Hepatocyte (in vitro differentiated cells): Measurements from ENCODE around the gene ETV6. TPM values are rescaled to one million over a fixed set of nuclear protein-coding genes. Genes with fewer than 3 reads are reported as not detected.
"Not testable (repeated sequence)": the region's sequence is repeated elsewhere in the genome, so short reads cannot be mapped to it uniquely, and the experiment has no call there.

ENCODE experiments used
- DNase-seq: peaks from one replicate; pipeline ENCODE4 v3.0.0-alpha.2; 2016; ENCODE audit warnings: low spot score
- H2AFZ ChIP-seq: fragments of 200-600 bp; sonication (generic); 2 replicates; pipeline ENCODE4 v1.6.0; 2016; ENCODE audit warnings: antibody characterized with exemption, mild to moderate bottlenecking
- H3K27ac ChIP-seq: fragments of 200-600 bp; sonication (generic); 2 replicates; pipeline ENCODE4 v1.5.1; 2016; ENCODE audit warnings: mild to moderate bottlenecking
- H3K27me3 ChIP-seq: fragments of 200-600 bp; sonication (generic); 2 replicates; pipeline ENCODE4 v1.6.1; 2016
- H3K36me3 ChIP-seq: fragments of 200-600 bp; sonication (generic); replicated peaks from 2 replicates; pipeline ENCODE4 v1.5.1; 2016; ENCODE audit warnings: low read depth; ENCODE audit not compliant: insufficient read depth
- H3K4me1 ChIP-seq: fragments of 200-600 bp; sonication (generic); 2 replicates; pipeline ENCODE4 v1.5.1; 2016; ENCODE audit warnings: mild to moderate bottlenecking, moderate library complexity; ENCODE audit not compliant: insufficient read depth
- H3K4me2 ChIP-seq: fragments of 200-600 bp; sonication (generic); 2 replicates; pipeline ENCODE4 v1.6.0; 2016
- H3K4me3 ChIP-seq: fragments of 200-600 bp; sonication (generic); 2 replicates; pipeline ENCODE4 v1.5.1; 2016; ENCODE audit warnings: mild to moderate bottlenecking
- H3K79me2 ChIP-seq: fragments of 200-600 bp; sonication (generic); 2 replicates; pipeline ENCODE4 v1.6.0; 2017; ENCODE audit warnings: mild to moderate bottlenecking
- H3K9me2 ChIP-seq: fragments of 200-600 bp; sonication (generic); replicated peaks from 2 replicates; pipeline ENCODE4 v1.6.0; 2017; ENCODE audit warnings: mild to moderate bottlenecking; ENCODE audit not compliant: insufficient read depth
- H3K9me3 ChIP-seq: fragments of 200-600 bp; sonication (generic); 2 replicates; pipeline ENCODE4 v1.5.1; 2016; ENCODE audit warnings: low read depth, mild to moderate bottlenecking
- H4K20me1 ChIP-seq: fragments of 200-600 bp; sonication (generic); 2 replicates; pipeline ENCODE4 v1.6.0; 2016; ENCODE audit warnings: mild to moderate bottlenecking; ENCODE audit not compliant: insufficient read depth, poor library complexity, severe bottlenecking
- EZH2 ChIP-seq: fragments of 200-600 bp; sonication (generic); IDR thresholded peaks from 2 replicates; pipeline ENCODE4 v1.6.1; 2016; ENCODE audit warnings: antibody characterized with exemption, mild to moderate bottlenecking, borderline replicate concordance
- EZH2phosphoT487 ChIP-seq: fragments of 200-600 bp; sonication (generic); IDR thresholded peaks from one replicate; pipeline ENCODE4 v1.6.1; 2018; ENCODE audit warnings: antibody characterized with exemption, mild to moderate bottlenecking, low read depth, moderate library complexity; ENCODE audit not compliant: unreplicated experiment, severe bottlenecking
- WGBS: methylation state at CpG from one replicate; pipeline ENCODE4 v1.1.6; 2016; ENCODE audit warnings: low lambda C conversion rate; ENCODE audit errors: missing lambda C conversion rate; 5-methylcytosine and 5-hydroxymethylcytosine counted together
- polyA plus RNA-seq: library from polyadenylated mRNA; unstranded; fragments of >200 nt; fragmentation: Nextera tagmentation; extraction: Ambion mirVana; gene quantifications from 2 replicates; pipeline ENCODE4 v1.2.1, GENCODE V29; 2016
- total RNA-seq: library from RNA; depleted of rRNA; stranded (reverse); fragments of >200 nt; gene quantifications from 2 replicates; pipeline ENCODE4 v1.2.3, GENCODE V29; 2014
- TF ChIP-seq, protein P1 (sequence below): fragments of 200-600 bp; sonication (generic); IDR thresholded peaks from 2 replicates; pipeline ENCODE4 v1.5.1; 2016; ENCODE audit warnings: antibody characterized with exemption, mild to moderate bottlenecking; ENCODE audit not compliant: poor library complexity

ETV6 gene
- total and polyA plus RNA-seq, 2 experiments from 2014 or later, result 8.0 to 9.7 TPM

DNA sequence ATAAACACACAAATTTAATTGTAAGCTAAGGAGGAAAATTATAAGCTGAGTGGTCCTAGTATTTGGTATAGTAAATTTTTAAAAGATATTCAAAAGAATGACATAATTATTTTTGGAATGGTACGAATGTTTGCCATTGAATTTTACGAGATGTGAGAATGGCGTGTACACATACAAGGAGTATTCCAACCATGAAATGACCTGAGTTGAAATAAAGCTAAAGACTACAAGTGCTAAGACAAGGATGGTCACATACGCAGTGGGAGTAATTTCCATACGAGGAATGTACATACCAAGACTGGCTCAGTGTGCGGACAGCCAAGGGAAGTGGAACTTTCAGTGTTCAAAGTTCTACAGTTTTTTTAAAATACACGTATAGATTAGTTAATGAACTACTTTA, 21.1 kb upstream of the ETV6 start:
- WGBS, result 83% methylated on average over 7 of the region's 7 CpGs
- Histone ChIP-seq H3K9me2 (no peaks in the 10 kb centered on the region), H3K4me2 (no peak overlapping the region), H3K36me3 (no peaks in the 10 kb centered on the region), H3K4me3 (no peak overlapping the region), H3K27me3 (no peaks in the 10 kb centered on the region), H3K27ac (no peak overlapping the region), H4K20me1 (no peaks in the 10 kb centered on the region), H3K4me1 (peaks cover 2% of the 10 kb centered on the region), H3K9me3 (no peaks in the 10 kb centered on the region), H3K79me2 (no peaks in the 10 kb centered on the region), H2AFZ (no peak overlapping the region)
- no peak for DNase-seq
- TF ChIP-seq, protein P1, sequence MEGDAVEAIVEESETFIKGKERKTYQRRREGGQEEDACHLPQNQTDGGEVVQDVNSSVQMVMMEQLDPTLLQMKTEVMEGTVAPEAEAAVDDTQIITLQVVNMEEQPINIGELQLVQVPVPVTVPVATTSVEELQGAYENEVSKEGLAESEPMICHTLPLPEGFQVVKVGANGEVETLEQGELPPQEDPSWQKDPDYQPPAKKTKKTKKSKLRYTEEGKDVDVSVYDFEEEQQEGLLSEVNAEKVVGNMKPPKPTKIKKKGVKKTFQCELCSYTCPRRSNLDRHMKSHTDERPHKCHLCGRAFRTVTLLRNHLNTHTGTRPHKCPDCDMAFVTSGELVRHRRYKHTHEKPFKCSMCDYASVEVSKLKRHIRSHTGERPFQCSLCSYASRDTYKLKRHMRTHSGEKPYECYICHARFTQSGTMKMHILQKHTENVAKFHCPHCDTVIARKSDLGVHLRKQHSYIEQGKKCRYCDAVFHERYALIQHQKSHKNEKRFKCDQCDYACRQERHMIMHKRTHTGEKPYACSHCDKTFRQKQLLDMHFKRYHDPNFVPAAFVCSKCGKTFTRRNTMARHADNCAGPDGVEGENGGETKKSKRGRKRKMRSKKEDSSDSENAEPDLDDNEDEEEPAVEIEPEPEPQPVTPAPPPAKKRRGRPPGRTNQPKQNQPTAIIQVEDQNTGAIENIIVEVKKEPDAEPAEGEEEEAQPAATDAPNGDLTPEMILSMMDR, result no peak
- no peak for TF ChIP-seq EZH2

DNA sequence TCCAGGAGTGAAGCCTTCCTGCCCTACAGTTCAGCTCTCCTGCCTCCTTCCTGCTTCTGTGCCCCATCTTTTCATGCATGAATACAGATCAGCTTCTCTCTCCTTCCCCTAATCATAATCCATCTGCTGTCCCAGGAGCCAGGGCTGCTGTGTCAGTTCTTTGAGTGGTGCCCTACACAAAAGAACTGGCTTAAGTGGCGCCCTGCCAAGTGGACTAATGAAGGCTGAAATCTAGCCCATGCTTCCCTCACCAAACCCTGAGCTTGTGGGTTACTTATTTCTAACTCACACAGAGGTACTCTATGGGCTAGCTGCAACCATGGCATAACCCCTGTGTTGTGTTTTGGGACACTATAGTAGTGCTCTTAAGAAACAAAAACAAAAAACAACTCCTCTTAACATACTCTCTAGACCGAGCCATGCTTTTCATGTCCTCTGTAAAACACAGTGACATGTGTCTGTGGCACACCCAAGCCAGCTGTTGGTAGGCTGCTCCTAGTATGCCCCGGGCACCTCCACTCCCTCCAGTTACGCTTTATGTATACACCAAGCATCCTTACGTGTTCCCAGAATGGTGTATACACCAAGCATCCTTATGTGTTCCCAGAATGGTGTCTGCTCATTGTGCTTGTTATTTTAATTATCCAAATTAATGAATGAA, 19.3 kb upstream of the ETV6 start:
- H3K4me3 ChIP-seq, result no peak overlapping the region
- TF ChIP-seq EZH2phosphoT487 (no peak), EZH2 (no peak)
- TF ChIP-seq, protein P1, result no peak
- no peak for DNase-seq
- no peaks in the 10 kb centered on the region for H3K36me3 ChIP-seq
- H2AFZ ChIP-seq, result no peak overlapping the region
- no peaks in the 10 kb centered on the region for H3K27me3 ChIP-seq
- H3K27ac ChIP-seq, result no peak overlapping the region
- H3K9me3 ChIP-seq, result no peaks in the 10 kb centered on the region
- H3K9me2 ChIP-seq, result no peaks in the 10 kb centered on the region
- 88% methylated on average over 5 of the region's 5 CpGs for WGBS
- H3K4me2 ChIP-seq, result no peak overlapping the region
- no peaks in the 10 kb centered on the region for H4K20me1 ChIP-seq
- H3K4me1 ChIP-seq, result no peaks in the 10 kb centered on the region
- H3K79me2 ChIP-seq, result no peaks in the 10 kb centered on the region

DNA sequence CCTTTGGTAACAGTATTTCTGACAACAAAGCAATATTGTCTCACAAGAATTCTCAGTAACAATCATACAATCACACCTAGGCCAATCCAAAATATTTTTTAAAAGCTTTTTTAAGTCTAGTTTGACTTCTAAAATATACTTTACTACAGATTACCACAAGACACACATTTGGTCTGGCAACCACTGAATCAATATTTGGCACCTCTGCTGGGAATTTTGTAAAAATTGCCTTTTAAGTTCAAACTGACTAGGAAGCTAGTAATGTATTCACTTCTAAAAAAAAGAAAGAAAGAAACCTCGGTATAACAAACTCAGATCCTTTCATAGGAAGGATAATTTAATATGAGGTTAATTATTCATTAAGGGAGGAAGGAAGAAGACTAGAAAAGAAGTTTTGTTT, 18.2 kb upstream of the ETV6 start:
- H2AFZ ChIP-seq, result no peak overlapping the region
- no peaks in the 10 kb centered on the region for H3K79me2 ChIP-seq
- no peaks in the 10 kb centered on the region for H3K9me2 ChIP-seq
- H3K4me1 ChIP-seq, result no peaks in the 10 kb centered on the region
- H3K4me3 ChIP-seq, result no peak overlapping the region
- no peaks in the 10 kb centered on the region for H3K36me3 ChIP-seq
- TF ChIP-seq EZH2phosphoT487 (no peak), EZH2 (no peak)
- TF ChIP-seq, protein P1, result no peak
- WGBS, result 76% methylated on average over 1 of the region's 1 CpG
- no peaks in the 10 kb centered on the region for H4K20me1 ChIP-seq
- H3K4me2 ChIP-seq, result no peak overlapping the region
- no peaks in the 10 kb centered on the region for H3K9me3 ChIP-seq
- H3K27me3 ChIP-seq, result no peaks in the 10 kb centered on the region
- DNase-seq, result no peak
- H3K27ac ChIP-seq, result no peak overlapping the region

DNA sequence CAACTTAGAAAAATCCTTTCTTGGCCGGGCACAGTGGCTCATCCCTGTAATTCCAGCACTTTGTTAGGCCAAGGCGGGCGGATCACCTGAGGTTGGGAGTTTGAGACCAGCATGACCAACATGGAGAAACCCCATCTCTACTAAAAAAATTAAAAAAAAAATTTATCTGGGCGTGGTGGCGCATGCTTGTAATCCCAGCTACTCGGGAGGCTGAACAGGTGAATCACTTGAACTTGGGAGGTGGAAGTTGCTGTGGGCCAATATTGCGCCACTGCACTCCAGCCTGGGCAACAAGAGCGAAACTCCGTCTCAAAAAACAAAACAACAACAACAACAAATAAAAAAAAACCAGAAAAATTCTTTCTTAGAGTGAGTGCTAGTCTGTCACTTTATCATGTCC, 17.6 kb upstream of the ETV6 start:
- H2AFZ ChIP-seq, H3K27ac ChIP-seq, H3K9me3 ChIP-seq, H3K36me3 ChIP-seq, H3K9me2 ChIP-seq, H3K4me1 ChIP-seq, H3K27me3 ChIP-seq, DNase-seq, H3K79me2 ChIP-seq, H3K4me3 ChIP-seq, H4K20me1 ChIP-seq, H3K4me2 ChIP-seq: not testable (repeated sequence)
- 99% methylated on average over 9 of the region's 9 CpGs for WGBS
